ENCODE results near the gene RPLP2. TPM values are rescaled to one million over a fixed set of nuclear protein-coding genes. Genes with fewer than 3 reads are reported as not detected.

The RPLP2 gene
- total and polyA plus RNA-seq, 4 donors: 441 to 2,648 (median 1,513) TPM

DNA sequence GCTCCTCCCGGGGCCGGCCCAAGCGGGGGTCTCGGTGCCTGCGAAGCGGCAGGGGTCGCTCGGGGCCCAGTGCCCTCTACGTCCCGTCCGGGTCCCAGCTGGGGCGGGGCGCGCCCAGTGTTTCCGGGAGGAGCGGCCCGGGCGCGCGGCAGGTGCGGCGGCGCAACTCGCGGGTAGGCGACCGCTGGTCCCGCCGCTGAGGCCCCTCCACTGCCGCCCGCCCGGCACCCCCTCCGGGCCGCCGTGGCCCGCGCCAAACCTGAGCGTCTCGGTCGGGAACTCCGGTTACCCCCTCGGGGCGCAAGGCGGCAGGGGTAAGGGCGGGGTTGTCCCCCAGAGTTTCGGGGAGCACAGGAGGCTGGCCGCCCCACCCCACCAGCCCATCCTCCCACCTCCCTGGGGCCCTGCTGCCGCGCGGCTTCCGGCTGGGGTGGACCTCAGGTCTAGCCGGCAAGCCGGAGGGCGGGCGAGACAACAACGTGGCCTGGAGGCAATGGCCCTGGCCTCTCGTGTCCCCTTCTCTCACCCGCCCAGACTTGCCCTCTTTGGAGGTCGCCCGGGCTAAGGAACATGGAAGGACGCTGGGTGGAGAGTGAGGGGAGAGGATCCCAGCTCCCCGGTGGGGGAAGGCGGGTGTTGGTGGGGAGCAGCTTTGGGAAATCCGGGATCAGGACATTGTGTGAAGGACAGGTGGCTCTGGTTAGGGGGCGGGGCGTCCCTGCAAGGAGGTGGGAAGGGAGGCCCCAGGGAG lies 17.6 kb downstream of the RPLP2 start:
- ATAC-seq (ENCODE audit: insufficient read depth, low FRiP score) (no peak), DNase-seq (no peak)
- 4 to 8% methylated on average over 40 to 66 of the region's 66 CpGs for WGBS, 2 donors
- no peak overlapping the region for H3K9ac ChIP-seq (ENCODE audit: insufficient read depth in 1 of 2, low read length in 2 of 2)
- H3K27me3 ChIP-seq (ENCODE audit: control insufficient read depth in 3 of 3, insufficient read depth in 3 of 3, low read length in 2 of 3): peaks cover 0 to 24% (median 19%) of the 10 kb centered on the region in 3 donors
- peaks cover 0 to 3% (median 0%) of the 10 kb centered on the region in 4 donors for H3K9me3 ChIP-seq (ENCODE audit: control insufficient read depth in 4 of 4, insufficient read depth in 3 of 4, low read length in 3 of 4)
- H3K4me1 ChIP-seq (ENCODE audit: control insufficient read depth in 5 of 5, insufficient read depth in 5 of 5, low read length in 5 of 5): peaks cover 0 to 63% (median 35%) of the 10 kb centered on the region in 5 donors
- peak overlapping the region; percentile 41 to 84 for H3K27ac ChIP-seq (ENCODE audit: low read depth in 1 of 2, low read length in 1 of 2)
- peak overlapping the region; percentile 24 for H3K4me3 ChIP-seq
- TF ChIP-seq, protein P1, sequence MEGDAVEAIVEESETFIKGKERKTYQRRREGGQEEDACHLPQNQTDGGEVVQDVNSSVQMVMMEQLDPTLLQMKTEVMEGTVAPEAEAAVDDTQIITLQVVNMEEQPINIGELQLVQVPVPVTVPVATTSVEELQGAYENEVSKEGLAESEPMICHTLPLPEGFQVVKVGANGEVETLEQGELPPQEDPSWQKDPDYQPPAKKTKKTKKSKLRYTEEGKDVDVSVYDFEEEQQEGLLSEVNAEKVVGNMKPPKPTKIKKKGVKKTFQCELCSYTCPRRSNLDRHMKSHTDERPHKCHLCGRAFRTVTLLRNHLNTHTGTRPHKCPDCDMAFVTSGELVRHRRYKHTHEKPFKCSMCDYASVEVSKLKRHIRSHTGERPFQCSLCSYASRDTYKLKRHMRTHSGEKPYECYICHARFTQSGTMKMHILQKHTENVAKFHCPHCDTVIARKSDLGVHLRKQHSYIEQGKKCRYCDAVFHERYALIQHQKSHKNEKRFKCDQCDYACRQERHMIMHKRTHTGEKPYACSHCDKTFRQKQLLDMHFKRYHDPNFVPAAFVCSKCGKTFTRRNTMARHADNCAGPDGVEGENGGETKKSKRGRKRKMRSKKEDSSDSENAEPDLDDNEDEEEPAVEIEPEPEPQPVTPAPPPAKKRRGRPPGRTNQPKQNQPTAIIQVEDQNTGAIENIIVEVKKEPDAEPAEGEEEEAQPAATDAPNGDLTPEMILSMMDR (IDR thresholded peaks at IDR 0.05; ENCODE audit: control extremely low read depth, extremely low read depth): no peak
- H3K36me3 ChIP-seq (ENCODE audit: control insufficient read depth in 4 of 4, insufficient read depth in 4 of 4, low read length in 4 of 4): peaks cover 0 to 25% (median 2%) of the 10 kb centered on the region in 4 donors

GRCh38 chr11:827897-828192 lies 18.1 kb downstream of the RPLP2 start, which contains the start of gene CRACR2B:
TSS of gene CRACR2B (plus strand) at chr11:827919. CDS start at chr11:828608, 689 bp downstream.
- peaks cover 0 to 3% (median 0%) of the 10 kb centered on the region in 4 donors for H3K9me3 ChIP-seq (ENCODE audit: control insufficient read depth in 4 of 4, insufficient read depth in 3 of 4, low read length in 3 of 4)
- peaks cover 0 to 65% (median 35%) of the 10 kb centered on the region in 5 donors for H3K4me1 ChIP-seq (ENCODE audit: control insufficient read depth in 5 of 5, insufficient read depth in 5 of 5, low read length in 5 of 5)
- ATAC-seq (ENCODE audit: insufficient read depth, low FRiP score): no peak
- H3K36me3 ChIP-seq (ENCODE audit: control insufficient read depth in 4 of 4, insufficient read depth in 4 of 4, low read length in 4 of 4): peaks cover 0 to 22% (median 1%) of the 10 kb centered on the region in 4 donors
- peak within 1 kb of the TSS; percentile 24 for H3K4me3 ChIP-seq
- H3K9ac ChIP-seq (ENCODE audit: insufficient read depth in 1 of 2, low read length in 2 of 2): no peak within 1 kb of the TSS
- H3K27me3 ChIP-seq (ENCODE audit: control insufficient read depth in 3 of 3, insufficient read depth in 3 of 3, low read length in 2 of 3): peaks cover 0 to 24% (median 19%) of the 10 kb centered on the region in 3 donors
- 17 to 31% methylated on average over 5 of the region's 5 CpGs for WGBS, 2 donors
- TF ChIP-seq, protein P1 (IDR thresholded peaks at IDR 0.05; ENCODE audit: control extremely low read depth, extremely low read depth): no peak
- peak within 1 kb of the TSS; percentile 75 to 84 for H3K27ac ChIP-seq (ENCODE audit: low read depth in 1 of 2, low read length in 1 of 2)
- no peak for DNase-seq

GRCh38 chr11:828506-829175 lies 18.9 kb downstream of the RPLP2 start:
- no peak overlapping the region for H3K4me3 ChIP-seq
- ATAC-seq (ENCODE audit: insufficient read depth, low FRiP score): no peak
- WGBS, 2 donors: 51 to 55% methylated on average over 21 of the region's 21 CpGs
- peak overlapping the region; percentile 75 to 84 for H3K27ac ChIP-seq (ENCODE audit: low read depth in 1 of 2, low read length in 1 of 2)
- no peak overlapping the region for H3K9ac ChIP-seq (ENCODE audit: insufficient read depth in 1 of 2, low read length in 2 of 2)
- H3K36me3 ChIP-seq (ENCODE audit: control insufficient read depth in 4 of 4, insufficient read depth in 4 of 4, low read length in 4 of 4): peaks cover 0 to 17% (median 1%) of the 10 kb centered on the region in 4 donors
- TF ChIP-seq, protein P1 (IDR thresholded peaks at IDR 0.05; ENCODE audit: control extremely low read depth, extremely low read depth): no peak
- peaks cover 0 to 3% (median 0%) of the 10 kb centered on the region in 4 donors for H3K9me3 ChIP-seq (ENCODE audit: control insufficient read depth in 4 of 4, insufficient read depth in 3 of 4, low read length in 3 of 4)
- H3K4me1 ChIP-seq (ENCODE audit: control insufficient read depth in 5 of 5, insufficient read depth in 5 of 5, low read length in 5 of 5): peaks cover 0 to 67% (median 35%) of the 10 kb centered on the region in 5 donors
- no peak for DNase-seq
- H3K27me3 ChIP-seq (ENCODE audit: control insufficient read depth in 3 of 3, insufficient read depth in 3 of 3, low read length in 2 of 3): peaks cover 0 to 24% (median 19%) of the 10 kb centered on the region in 3 donors

Measured in lung (tissue), 12 donors.